Breast epithelium (tissue), 4 donors: ENCODE results near the gene TM7SF2. TPM values are rescaled to one million over a fixed set of nuclear protein-coding genes. Genes with fewer than 3 reads are reported as not detected.
A peak's percentile ranks its signal among the peaks of the same experiment; 100 is the strongest.
"Not testable (repeated sequence)": the region's sequence is repeated elsewhere in the genome, so short reads cannot be mapped to it uniquely, and the experiment has no call there.

Source experiments
- DNase-seq, 2 donors: peaks; one replicate each; pipeline ENCODE4 v3.0.0-alpha.2; 2019; ENCODE audit warnings: low spot score in 2 of 2
- H3K27ac ChIP-seq, 2 donors: fragments of 200-600 bp; sonication (generic) in 1 of 2; one replicate each; pipeline ENCODE4 v1.5.1; 2016 to 2019; ENCODE audit warnings: mild to moderate bottlenecking in 1 of 2
- H3K27me3 ChIP-seq, 2 donors: fragments of 200-600 bp; sonication (generic) in 1 of 2; one replicate each; pipeline versions ENCODE4 v1.5.1 to v1.6.0; 2017 to 2019; ENCODE audit warnings: control low read depth in 1 of 2, mild to moderate bottlenecking in 1 of 2
- H3K36me3 ChIP-seq: fragments of 200-600 bp; one replicate; pipeline ENCODE4 v1.5.1; 2019
- H3K4me1 ChIP-seq, 2 donors: fragments of 200-600 bp; sonication (generic); one replicate each; pipeline ENCODE4 v1.5.1; 2016 to 2019; ENCODE audit warnings: control low read depth in 1 of 2
- H3K4me3 ChIP-seq, 3 donors: fragments of 200-600 bp; sonication (generic); 1 replicate in 2 of 3; 2 replicates in 1 of 3; pipeline ENCODE4 v1.5.1; 2016 to 2019; ENCODE audit warnings: mild to moderate bottlenecking in 3 of 3, moderate library complexity in 2 of 3
- H3K9me3 ChIP-seq, 2 donors: fragments of 200-600 bp; sonication (generic) in 1 of 2; one replicate each; pipeline ENCODE4 v1.5.1; 2016 to 2019; ENCODE audit warnings: control low read depth in 1 of 2
- POLR2A ChIP-seq: fragments of 450-650 bp; IDR thresholded peaks from one replicate; pipeline ENCODE4 v1.6.1; 2016; ENCODE audit warnings: antibody characterized with exemption, mild to moderate bottlenecking, moderate library complexity
- POLR2AphosphoS5 ChIP-seq, 3 donors: sonication (generic); formaldehyde crosslinking; IDR thresholded peaks; one replicate each; pipeline ENCODE4 v1.6.1; 2017; ENCODE audit warnings: antibody characterized with exemption in 3 of 3
- intact Hi-C: fragments of 100-400 bp; cut with DNase I; formaldehyde crosslinking; loops from one replicate; pipeline ENCODE4 v1.15.1; 2023; ENCODE audit warnings: low total_unique reads
- total RNA-seq, 3 donors: library from RNA; depleted of rRNA; stranded (reverse); fragments of >200 nt; gene quantifications; one replicate each; pipeline ENCODE4 v1.1.0, GENCODE V29; 2016
- TF ChIP-seq, protein P1 (sequence below), 3 donors: fragments of 450-650 bp; IDR thresholded peaks; one replicate each; pipeline ENCODE4 v1.5.1; 2016 to 2017; ENCODE audit warnings: antibody characterized with exemption in 3 of 3, mild to moderate bottlenecking in 3 of 3, moderate library complexity in 3 of 3

TM7SF2 gene
- total RNA-seq, 3 donors from 2014 or later = 38.8 to 189 (median 44.2) TPM

DNA sequence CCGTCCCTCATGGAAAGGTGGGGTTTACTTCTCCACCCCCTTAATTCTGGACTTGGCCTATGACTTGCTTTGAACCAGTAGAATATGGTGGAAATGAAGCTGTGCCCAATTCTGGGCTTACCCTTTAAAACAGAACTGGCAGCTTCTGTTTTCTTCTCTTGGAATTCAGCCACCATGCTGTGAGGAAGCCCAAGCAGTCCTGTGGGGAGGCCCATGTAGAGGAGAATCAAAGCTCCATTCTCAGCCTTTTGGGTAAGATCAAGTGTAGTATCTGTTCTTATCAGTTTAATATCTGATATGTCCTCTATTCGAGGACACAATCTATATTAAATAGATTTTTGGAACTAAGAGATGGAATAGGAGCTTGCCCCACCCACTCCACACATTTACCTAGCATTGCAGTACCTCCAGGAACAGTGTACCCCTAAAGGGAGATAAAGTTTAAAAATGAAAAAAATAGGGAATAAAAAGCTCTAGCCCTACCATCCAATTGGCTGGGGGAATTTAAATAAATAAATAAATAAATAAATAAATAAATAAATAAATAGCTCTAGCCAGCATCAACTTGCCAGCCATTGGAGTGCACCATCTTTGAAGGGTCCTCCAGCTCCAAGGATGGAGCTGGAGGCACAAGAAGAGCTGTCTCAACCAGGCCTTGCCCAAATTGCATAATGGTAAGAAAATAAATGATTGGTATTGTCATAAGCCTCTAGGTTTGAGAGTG lies 35.8 kb downstream of the TM7SF2 start:
- no peaks in the 10 kb centered on the region for H3K4me1 ChIP-seq
- H3K4me3 ChIP-seq = no peak overlapping the region
- intact Hi-C loops = no loop called here
- no peaks in the 10 kb centered on the region for H3K9me3 ChIP-seq
- no peaks in the 10 kb centered on the region for H3K36me3 ChIP-seq
- H3K27me3 ChIP-seq = no peaks in the 10 kb centered on the region
- TF ChIP-seq POLR2AphosphoS5 (IDR thresholded peaks at IDR 0.05) (no peak), POLR2A (no peak)
- TF ChIP-seq, protein P1, sequence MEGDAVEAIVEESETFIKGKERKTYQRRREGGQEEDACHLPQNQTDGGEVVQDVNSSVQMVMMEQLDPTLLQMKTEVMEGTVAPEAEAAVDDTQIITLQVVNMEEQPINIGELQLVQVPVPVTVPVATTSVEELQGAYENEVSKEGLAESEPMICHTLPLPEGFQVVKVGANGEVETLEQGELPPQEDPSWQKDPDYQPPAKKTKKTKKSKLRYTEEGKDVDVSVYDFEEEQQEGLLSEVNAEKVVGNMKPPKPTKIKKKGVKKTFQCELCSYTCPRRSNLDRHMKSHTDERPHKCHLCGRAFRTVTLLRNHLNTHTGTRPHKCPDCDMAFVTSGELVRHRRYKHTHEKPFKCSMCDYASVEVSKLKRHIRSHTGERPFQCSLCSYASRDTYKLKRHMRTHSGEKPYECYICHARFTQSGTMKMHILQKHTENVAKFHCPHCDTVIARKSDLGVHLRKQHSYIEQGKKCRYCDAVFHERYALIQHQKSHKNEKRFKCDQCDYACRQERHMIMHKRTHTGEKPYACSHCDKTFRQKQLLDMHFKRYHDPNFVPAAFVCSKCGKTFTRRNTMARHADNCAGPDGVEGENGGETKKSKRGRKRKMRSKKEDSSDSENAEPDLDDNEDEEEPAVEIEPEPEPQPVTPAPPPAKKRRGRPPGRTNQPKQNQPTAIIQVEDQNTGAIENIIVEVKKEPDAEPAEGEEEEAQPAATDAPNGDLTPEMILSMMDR (IDR thresholded peaks at IDR 0.05) = no peak
- DNase-seq = no peak
- no peak overlapping the region for H3K27ac ChIP-seq

DNA sequence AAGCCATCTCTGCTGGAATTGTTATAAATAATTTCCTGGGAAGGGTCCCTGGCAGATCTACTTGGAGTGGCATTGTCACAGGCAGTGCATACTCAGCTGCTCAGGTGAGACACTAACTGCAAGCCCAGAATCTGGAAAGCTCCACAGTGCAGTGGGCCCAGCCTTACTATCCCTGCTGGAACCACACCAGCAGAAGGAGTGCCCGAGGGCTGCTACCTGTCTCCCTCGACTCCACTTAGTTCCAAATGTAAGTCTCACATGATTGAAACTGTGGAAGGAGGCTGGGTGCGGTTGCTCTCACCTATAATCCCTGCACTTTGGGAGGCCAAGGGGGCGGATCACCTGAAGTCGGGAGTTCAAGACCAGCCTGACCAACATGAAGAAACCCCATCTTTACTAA lies 37.0 kb downstream of the TM7SF2 start:
- intact Hi-C loops = no loop called here
- H3K36me3 ChIP-seq = no peaks in the 10 kb centered on the region
- no peaks in the 10 kb centered on the region for H3K9me3 ChIP-seq
- H3K27ac ChIP-seq = no peak overlapping the region
- H3K27me3 ChIP-seq = no peaks in the 10 kb centered on the region
- TF ChIP-seq POLR2A (no peak), POLR2AphosphoS5 (IDR thresholded peaks at IDR 0.05) (no peak)
- TF ChIP-seq, protein P1 (IDR thresholded peaks at IDR 0.05) = no peak
- H3K4me3 ChIP-seq = no peak overlapping the region
- peak in 1 of 2 donors; percentile 45 for DNase-seq
- no peaks in the 10 kb centered on the region for H3K4me1 ChIP-seq

DNA sequence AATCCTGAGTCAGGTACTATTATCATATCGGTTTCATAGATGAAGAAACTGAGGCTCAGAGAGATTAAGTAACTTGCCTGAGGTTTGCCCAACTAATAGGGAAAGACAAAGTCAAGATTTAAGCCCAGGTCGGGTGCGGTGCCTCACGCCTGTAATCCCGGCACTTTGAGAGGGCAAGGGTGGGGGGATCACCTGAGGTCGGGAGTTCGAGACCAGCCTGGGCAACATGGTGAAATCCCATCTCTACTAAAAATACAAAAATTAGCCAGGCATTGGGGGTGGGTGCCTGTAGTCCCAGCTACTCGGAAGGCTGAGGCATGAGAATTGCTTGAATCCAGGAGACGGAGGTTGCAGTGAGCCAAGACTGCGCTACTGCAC lies 38.4 kb downstream of the TM7SF2 start:
- H3K27me3 ChIP-seq, H3K36me3 ChIP-seq, H3K4me1 ChIP-seq, H3K9me3 ChIP-seq, H3K4me3 ChIP-seq: not testable (repeated sequence)
- peak in 1 of 2 donors; percentile 33 for DNase-seq
- H3K27ac ChIP-seq = peak overlapping the region; percentile 86 to 90
- intact Hi-C loops = loop anchor here (5.0 kb wide), 1 partner anchor 697 kb away; no protein-coding TSS in a partner anchor

DNA sequence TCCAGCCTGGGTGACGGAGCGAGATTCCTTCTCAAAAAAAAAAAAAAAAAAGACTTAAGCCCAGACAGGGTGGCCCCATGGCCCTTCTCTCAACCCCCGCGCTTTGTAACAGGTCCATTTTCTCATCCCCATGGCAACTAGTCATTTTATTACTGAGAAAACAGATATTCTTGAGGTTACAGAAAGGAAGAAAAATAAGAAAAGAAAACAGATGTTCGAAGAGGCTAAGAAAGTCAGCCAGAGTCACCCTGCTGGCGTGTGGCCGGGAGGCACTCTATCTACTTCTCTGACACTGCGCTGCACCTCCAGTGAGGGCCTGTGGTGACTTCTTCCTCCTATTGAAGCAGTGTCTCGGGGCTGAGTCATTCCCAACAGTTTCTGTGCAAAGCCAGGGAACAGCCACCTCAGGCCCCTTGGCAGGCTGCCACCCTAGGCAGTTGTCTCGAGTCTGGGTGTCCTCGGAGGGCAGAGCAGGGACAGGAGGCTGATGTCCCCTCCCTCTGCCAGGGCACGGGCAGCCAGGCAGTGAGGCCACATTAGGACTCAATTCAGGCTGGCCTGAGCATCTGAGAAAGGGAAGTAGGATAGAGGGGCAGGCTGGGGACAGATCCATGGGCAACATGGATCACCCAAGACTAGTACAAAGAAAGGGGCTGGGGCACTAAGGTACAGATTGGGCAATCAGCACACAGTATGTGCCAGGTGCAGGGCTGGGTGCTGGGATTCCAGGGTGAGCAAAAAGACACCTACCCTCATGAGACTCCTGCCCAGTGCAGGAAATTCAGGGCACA lies 39.0 kb downstream of the TM7SF2 start:
- no peak for TF ChIP-seq POLR2A
- TF ChIP-seq POLR2AphosphoS5 (IDR thresholded peaks at IDR 0.05) = peak; percentile 58 to 68 (median 59)
- TF ChIP-seq, protein P1 (IDR thresholded peaks at IDR 0.05) = peak in 1 of 3 donors; percentile 55
- no peak overlapping the region for H3K4me3 ChIP-seq

DNA sequence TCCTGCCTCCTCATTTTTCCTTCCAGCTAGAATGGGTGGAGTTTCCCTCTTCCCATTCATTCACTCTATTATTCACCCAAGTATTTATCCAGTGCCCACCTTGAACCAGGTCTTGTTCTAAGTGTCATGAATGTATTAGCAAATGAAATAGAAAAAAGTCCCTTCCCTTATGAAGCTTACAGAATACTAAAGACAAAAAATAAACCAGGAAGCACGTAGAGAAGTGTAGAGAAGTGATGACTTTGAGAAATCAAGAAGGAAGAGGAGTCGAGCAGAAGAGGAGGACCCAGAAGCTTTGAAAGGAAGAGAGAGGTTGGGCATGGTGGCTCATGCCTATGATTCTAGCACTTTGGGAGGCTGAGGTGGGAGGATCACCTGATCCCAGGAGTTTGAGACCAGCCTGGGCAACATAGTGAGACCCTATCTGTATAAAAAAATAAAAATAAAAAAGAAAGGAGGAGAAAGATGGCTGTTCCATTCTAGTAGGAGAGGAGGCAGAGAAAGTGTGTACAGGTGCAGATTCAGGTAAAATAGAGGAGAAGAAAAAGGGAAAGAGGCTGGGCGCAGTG lies 39.7 kb downstream of the TM7SF2 start:
- intact Hi-C loops = loop anchor here (5.0 kb wide), 1 partner anchor 696 kb away; no protein-coding TSS in a partner anchor
- Histone ChIP-seq H3K4me1 (no peaks in the 10 kb centered on the region), H3K4me3 (no peak overlapping the region), H3K27me3 (no peaks in the 10 kb centered on the region), H3K9me3 (no peaks in the 10 kb centered on the region), H3K27ac (peak overlapping the region; percentile 86 to 90), H3K36me3 (no peaks in the 10 kb centered on the region)
- DNase-seq = no peak
- TF ChIP-seq POLR2AphosphoS5 (IDR thresholded peaks at IDR 0.05) (no peak), POLR2A (no peak)
- TF ChIP-seq, protein P1 (IDR thresholded peaks at IDR 0.05) = no peak

More for the DNA sequence above, 39.0 kb downstream of the TM7SF2 start:
- no peaks in the 10 kb centered on the region for H3K36me3 ChIP-seq
- H3K9me3 ChIP-seq = no peaks in the 10 kb centered on the region
- peak; percentile 97 for DNase-seq
- no peaks in the 10 kb centered on the region for H3K4me1 ChIP-seq
- H3K27ac ChIP-seq = peak overlapping the region; percentile 86 to 90
- H3K27me3 ChIP-seq = no peaks in the 10 kb centered on the region
- intact Hi-C loops = loop anchor here (5.0 kb wide), 1 partner anchor 697 kb away; no protein-coding TSS in a partner anchor
